ENCODE data around the gene ETFA.

The ETFA gene

GRCh38 chr15:76345583-76345879 lies 34.3 kb upstream of the ETFA start:
- no peak for DNase-seq
- H3K4me3 ChIP-seq (ENCODE audit: low read depth, low read length): no peak overlapping the region
- TF ChIP-seq, protein P1, sequence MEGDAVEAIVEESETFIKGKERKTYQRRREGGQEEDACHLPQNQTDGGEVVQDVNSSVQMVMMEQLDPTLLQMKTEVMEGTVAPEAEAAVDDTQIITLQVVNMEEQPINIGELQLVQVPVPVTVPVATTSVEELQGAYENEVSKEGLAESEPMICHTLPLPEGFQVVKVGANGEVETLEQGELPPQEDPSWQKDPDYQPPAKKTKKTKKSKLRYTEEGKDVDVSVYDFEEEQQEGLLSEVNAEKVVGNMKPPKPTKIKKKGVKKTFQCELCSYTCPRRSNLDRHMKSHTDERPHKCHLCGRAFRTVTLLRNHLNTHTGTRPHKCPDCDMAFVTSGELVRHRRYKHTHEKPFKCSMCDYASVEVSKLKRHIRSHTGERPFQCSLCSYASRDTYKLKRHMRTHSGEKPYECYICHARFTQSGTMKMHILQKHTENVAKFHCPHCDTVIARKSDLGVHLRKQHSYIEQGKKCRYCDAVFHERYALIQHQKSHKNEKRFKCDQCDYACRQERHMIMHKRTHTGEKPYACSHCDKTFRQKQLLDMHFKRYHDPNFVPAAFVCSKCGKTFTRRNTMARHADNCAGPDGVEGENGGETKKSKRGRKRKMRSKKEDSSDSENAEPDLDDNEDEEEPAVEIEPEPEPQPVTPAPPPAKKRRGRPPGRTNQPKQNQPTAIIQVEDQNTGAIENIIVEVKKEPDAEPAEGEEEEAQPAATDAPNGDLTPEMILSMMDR (IDR thresholded peaks at IDR 0.05; ENCODE audit: low read depth, low read length): no peak
- H3K4me1 ChIP-seq: no peaks in the 10 kb centered on the region
- H3K27me3 ChIP-seq: peaks cover 85% of the 10 kb centered on the region
- H3K9me3 ChIP-seq: peaks cover 5% of the 10 kb centered on the region; the same call in 1 of the 2 replicates
- H3K36me3 ChIP-seq: no peaks in the 10 kb centered on the region

DNA sequence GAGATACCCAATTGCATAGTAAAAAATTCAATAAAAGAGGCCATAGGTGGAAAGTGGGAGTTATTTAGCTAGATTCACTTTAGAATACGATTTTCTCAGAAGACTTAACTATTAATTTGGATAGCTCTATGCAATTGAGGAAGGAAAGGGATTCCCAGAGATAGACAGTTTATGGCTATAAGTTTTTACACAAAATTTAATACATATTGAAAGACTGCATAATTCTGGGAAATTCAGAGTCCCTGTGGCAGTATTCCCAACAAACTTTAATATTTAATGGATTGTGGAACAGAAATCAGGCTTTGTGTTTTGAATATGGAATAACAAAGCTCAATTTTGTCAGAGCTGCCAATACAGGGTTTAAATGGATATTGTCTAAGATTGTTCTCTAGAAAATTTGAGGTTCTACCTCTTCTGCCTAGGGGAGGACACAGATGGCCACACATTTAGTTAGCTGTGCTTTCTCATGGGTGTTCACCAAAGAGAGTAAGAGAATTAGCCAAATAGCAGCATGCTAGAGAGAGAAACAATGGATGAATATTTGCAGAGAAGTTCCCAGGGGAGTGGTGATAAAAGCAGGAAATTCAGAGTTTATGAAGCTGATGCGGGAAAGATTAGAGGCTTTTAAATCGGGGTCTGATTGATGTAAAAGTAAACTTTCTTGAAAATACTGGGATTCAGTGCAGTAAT lies 33.8 kb upstream of the ETFA start:
- no peak overlapping the region for H3K4me3 ChIP-seq (ENCODE audit: low read depth, low read length)
- H3K36me3 ChIP-seq: no peaks in the 10 kb centered on the region
- DNase-seq: no peak
- peaks cover 5% of the 10 kb centered on the region; the same call in 1 of the 2 replicates for H3K9me3 ChIP-seq
- no peaks in the 10 kb centered on the region for H3K4me1 ChIP-seq
- TF ChIP-seq, protein P1 (IDR thresholded peaks at IDR 0.05; ENCODE audit: low read depth, low read length): no peak
- peaks cover 90% of the 10 kb centered on the region for H3K27me3 ChIP-seq

- no peaks in the 10 kb centered on the region for H3K36me3 ChIP-seq
- TF ChIP-seq, protein P1 (IDR thresholded peaks at IDR 0.05; ENCODE audit: low read depth, low read length): no peak
- H3K27me3 ChIP-seq: peaks cover 100% of the 10 kb centered on the region
- DNase-seq: no peak
- H3K4me1 ChIP-seq: no peaks in the 10 kb centered on the region
- H3K9me3 ChIP-seq: peaks cover 5% of the 10 kb centered on the region; the same call in 1 of the 2 replicates
- no peak overlapping the region for H3K4me3 ChIP-seq (ENCODE audit: low read depth, low read length)
Measured at GRCh38 chr15:76343313-76343996, 32.2 kb upstream of the ETFA start.

DNA sequence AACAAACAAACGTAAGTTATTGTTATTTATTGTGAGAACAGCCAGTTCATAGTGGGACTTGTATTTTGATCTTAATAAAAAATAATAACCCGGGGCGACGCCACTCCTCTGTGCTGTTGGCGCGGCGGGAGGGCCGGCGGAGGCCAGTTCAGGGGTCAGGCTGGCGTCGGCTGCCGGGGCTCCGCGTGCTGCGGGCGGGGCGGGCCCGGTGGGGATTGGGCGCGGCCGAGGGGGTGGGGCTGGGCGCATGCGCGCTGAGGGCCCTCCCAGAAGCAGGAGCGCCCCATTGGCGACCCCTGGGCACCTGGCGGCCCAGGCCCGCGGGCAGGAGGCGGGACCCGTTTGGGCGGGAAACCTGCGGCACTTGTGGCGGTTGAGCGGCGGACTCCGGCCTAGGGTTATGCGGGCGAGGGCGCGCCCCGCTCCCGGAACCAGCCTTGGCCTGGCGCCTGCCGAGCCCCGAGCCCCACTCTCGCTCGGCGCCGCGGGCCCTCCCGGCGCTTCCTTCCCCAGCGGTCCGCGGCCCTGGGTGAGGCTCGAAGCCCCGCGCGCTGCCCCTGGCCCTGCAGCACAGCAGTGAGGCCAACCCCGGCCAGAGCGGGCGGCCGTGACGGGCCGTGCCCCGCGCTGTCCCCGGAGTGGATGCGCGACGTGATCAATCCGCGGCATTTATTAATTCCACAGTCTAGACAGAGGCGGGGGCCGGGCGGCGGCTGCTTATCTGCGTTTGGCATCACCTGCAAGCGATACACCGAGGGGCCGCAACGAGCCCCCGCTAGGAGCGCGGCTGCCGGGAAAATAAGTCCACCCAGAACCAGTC lies 31.3 kb upstream of the ETFA start:
- Histone ChIP-seq H3K36me3 (no peaks in the 10 kb centered on the region), H3K4me3 (ENCODE audit: low read depth, low read length) (no peak overlapping the region), H3K9me3 (peaks cover 5% of the 10 kb centered on the region; the same call in 1 of the 2 replicates), H3K27me3 (peaks cover 100% of the 10 kb centered on the region), H3K4me1 (no peaks in the 10 kb centered on the region)
- TF ChIP-seq, protein P1 (IDR thresholded peaks at IDR 0.05; ENCODE audit: low read depth, low read length): no peak
- DNase-seq: no peak

- Histone ChIP-seq H3K9me3 (peaks cover 5% of the 10 kb centered on the region; the same call in 1 of the 2 replicates), H3K36me3 (no peaks in the 10 kb centered on the region), H3K4me3 (ENCODE audit: low read depth, low read length) (peak overlapping the region; percentile 32; the same call in 1 of the 2 replicates), H3K27me3 (peaks cover 100% of the 10 kb centered on the region), H3K4me1 (no peaks in the 10 kb centered on the region)
- no peak for DNase-seq
- TF ChIP-seq, protein P1 (IDR thresholded peaks at IDR 0.05; ENCODE audit: low read depth, low read length): no peak
Measured at GRCh38 chr15:76342058-76342381, 30.8 kb upstream of the ETFA start.

Data from BE2C (cell line).